ENCODE measurements around the gene EFNB3.
A peak's percentile ranks its signal among the peaks of the same experiment; 100 is the strongest.

Gene EFNB3

GRCh38 chr17:7704601-7705268, at the start of gene EFNB3:
Gene EFNB3, plus strand, starts transcription at chr17:7705202. Its CDS starts 397 bp downstream, at chr17:7705599.
- DNase-seq = peak; percentile 85

- no peak for DNase-seq
These were observed 49.5 kb upstream of the EFNB3 start for GRCh38 chr17:7655541-7655840.

GRCh38 chr17:7656958-7657609, 47.9 kb upstream of the EFNB3 start:
- no peak for DNase-seq

GRCh38 chr17:7667656-7668406, 37.2 kb upstream of the EFNB3 start:
- no peak for DNase-seq

GRCh38 chr17:7668482-7668881, 36.5 kb upstream of the EFNB3 start:
- no peak for DNase-seq

DNA sequence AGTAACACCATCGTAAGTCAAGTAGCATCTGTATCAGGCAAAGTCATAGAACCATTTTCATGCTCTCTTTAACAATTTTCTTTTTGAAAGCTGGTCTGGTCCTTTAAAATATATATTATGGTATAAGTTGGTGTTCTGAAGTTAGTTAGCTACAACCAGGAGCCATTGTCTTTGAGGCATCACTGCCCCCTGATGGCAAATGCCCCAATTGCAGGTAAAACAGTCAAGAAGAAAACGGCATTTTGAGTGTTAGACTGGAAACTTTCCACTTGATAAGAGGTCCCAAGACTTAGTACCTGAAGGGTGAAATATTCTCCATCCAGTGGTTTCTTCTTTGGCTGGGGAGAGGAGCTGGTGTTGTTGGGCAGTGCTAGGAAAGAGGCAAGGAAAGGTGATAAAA, 31.8 kb upstream of the EFNB3 start:
- no peak for DNase-seq

GRCh38 chr17:7674934-7675333, 30.1 kb upstream of the EFNB3 start:
- no peak for DNase-seq

GRCh38 chr17:7676533-7676932, 28.5 kb upstream of the EFNB3 start:
- no peak for DNase-seq

DNA sequence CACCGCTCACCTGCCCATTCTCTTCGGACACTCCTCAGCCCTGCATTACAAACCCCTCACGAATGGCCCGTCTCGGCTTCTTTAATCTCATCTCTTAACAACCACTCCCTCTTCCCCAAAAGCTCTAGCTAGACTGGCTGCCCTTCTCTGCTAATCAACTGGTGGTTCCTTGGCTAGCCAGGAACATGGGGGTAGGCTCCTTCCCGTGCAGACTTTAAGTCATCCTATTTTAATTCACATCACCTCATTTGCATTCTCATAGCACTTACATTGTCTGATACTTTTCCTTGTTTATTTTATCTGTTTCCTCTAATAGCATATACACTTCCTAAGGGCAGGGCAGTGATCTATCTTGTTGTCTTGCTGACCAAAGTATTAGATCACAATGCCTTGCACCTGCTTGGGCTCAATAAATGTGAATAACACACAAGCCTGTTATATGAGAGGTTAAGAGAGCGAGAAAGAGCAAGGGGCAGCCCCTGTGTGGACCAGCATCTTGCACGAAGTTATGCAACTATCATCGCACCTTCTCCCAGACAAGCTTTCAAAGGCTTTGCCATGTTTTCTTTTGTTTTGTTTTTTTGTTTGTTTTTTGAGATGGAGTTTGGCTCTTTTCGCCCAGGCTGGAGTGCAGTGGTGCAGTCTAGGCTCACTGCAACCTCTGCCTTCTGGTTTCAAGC, 27.5 kb upstream of the EFNB3 start:
- DNase-seq = no peak

DNA sequence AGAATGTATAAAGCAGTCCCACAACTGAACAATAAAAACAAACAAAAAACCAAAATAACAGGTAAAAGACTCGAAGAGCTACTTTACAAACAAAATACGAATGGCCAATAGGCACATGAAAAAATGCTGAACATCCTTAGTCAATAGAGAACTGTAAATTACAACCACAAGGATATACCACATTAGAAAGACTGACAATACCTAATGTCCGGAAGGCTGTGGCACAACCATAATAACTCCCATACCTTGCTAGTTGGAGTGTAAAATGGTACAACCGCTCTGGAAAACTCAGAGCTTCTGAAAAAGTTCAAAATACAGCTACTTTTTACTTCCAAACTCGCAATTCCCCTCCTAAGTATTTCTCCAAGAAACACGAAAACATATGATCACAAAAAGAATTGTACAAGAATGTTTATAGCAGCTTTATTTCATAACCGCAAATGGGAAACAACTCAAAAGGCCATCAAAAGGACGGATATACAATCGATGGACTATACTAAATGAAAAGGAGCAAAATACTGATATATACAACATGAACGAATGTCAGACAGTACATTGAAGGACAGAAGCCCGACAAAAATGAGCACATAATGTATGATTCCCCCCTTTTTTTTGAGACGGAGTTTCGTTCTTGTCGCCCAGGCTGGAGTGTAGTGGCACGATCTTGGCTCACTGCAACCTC, 20.0 kb upstream of the EFNB3 start:
- DNase-seq = no peak

- peak; percentile 95 for DNase-seq
These were observed 19.3 kb upstream of the EFNB3 start for GRCh38 chr17:7685533-7686221.

DNA sequence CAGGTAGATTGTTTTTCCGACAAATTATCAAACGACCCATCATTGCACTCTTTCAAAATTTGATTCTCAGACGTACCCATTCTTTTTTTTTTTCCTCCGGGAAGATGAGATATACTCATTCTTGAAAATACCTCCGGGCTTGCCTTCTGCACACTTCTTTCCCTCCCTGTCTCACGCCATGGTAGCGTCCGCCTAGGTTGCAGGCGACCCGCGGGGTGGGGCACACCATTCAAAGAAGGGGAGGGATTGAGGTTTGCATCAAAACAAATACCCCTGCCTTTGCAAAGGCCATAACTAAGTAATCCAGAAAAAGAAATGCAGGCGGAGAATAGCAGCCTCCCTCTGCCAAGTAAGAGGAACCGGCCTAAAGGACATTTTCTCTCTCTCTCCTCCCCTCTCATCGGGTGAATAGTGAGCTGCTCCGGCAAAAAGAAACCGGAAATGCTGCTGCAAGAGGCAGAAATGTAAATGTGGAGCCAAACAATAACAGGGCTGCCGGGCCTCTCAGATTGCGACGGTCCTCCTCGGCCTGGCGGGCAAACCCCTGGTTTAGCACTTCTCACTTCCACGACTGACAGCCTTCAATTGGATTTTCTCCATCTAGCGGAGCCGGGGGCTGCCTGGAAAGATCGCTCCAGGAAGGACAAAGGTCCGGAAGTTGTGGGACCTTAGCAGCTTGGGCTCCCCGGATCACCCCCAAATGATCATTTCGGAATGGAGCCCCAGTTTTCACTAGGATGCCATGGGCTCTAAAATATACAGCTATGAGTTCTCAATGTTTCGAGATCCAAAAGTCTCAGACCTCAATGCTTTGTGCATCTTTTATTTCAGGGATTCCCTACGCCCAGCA, 18.6 kb upstream of the EFNB3 start:
- DNase-seq = peak; percentile 90

- DNase-seq = peak; percentile 97
These were observed 17.7 kb upstream of the EFNB3 start, which contains the start of gene TP53 for GRCh38 chr17:7687072-7687907. Gene TP53, minus strand, starts transcription at chr17:7687490. Its CDS starts 10,896 bp downstream, at chr17:7676594.

GRCh38 chr17:7687908-7688807, 16.8 kb upstream of the EFNB3 start, which contains the start of gene WRAP53:
Gene WRAP53, plus strand, starts transcription at chr17:7688477. Its CDS starts 172 bp downstream, at chr17:7688649.
- peak; percentile 99 for DNase-seq

GRCh38 chr17:7688808-7689316, 16.1 kb upstream of the EFNB3 start:
- DNase-seq = no peak

- no peak for DNase-seq
These were observed 9.4 kb upstream of the EFNB3 start for GRCh38 chr17:7695586-7695985.

DNA sequence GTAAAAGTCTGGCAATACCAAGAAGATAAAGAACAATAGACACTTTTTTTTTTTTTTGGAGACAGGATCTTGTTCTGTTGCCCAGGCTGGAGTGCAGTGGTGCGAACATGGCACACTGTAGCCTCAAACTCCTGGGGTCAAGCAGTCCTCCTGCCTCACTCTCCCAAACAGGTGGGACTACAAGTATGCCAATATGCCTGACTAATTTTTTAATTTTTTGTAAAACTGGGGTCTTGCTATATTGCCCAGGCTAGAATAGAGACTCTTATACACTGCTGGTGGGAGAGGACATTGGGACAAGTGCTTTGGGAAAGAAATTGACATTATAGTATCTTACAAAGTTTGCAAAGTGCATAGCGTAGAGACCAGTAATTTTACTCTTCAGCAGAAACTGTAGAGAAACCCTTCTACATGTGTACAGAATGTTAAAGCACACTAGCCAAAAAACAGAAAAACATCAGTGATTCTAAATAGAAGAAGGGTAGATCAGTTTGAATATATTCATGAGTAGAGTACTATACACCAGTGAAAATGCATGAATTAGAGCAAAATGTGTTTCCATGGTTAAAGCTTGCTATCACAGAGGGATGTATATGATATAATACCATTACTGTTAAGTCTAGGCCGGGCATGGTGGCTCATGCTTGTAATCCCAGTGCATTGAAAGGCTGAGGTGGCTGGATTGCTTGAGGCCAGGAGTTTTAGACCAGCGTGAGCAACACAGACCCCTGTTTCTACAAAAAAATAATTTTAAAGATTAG, 7.0 kb upstream of the EFNB3 start:
- DNase-seq = no peak

GRCh38 chr17:7700510-7700909, 4.5 kb upstream of the EFNB3 start:
- no peak for DNase-seq
